GM12878 (cell line): ENCODE results near the gene MPPED1. TPM values are rescaled to one million over a fixed set of nuclear protein-coding genes. Genes with fewer than 3 reads are reported as not detected.

Experiments
- ATAC-seq: fragments of 200-7000 bp; cut with Tn5 transposase; 3 replicates; pipeline ENCODE4 v1.9.1; 2020; ENCODE audit warnings: mild to moderate bottlenecking, moderate library complexity
- BruUV-seq: library from RNA; stranded (reverse); fragments of 400-500 nt; replicated peaks from 2 replicates; lab custom pipeline; 2021; lab: Mats Ljungman, UMichigan
- CTCF ChIA-PET: fragments of 300-600 bp; sonication (Branson Sonifier 250); formaldehyde crosslinking; extraction: SDS; loops from one replicate; lab custom pipeline; 2021; ENCODE audit warnings: inconsistent platforms; lab: Yijun Ruan, JAX
- POLR2A ChIA-PET: fragments of 350-600 bp; formaldehyde crosslinking; extraction: SDS; loops from one replicate; lab custom pipeline; 2021; ENCODE audit warnings: inconsistent platforms; lab: Charles Lee
- RAD21 ChIA-PET: fragments of 300-600 bp; sonication (Branson Sonifier 250); formaldehyde crosslinking; loops from one replicate; lab custom pipeline; 2023; ENCODE audit warnings: antibody characterized with exemption; ENCODE audit not compliant: unreplicated experiment; lab: Charles Lee
- SMC1A ChIA-PET: fragments of 300-600 bp; sonication (Branson Sonifier 250); formaldehyde crosslinking; loops from one replicate; lab custom pipeline; 2023; ENCODE audit not compliant: unreplicated experiment, uncharacterized antibody; lab: Charles Lee
- DNase-seq: peaks from one replicate; pipeline ENCODE4 v3.0.0-alpha.2; 2011; ENCODE audit warnings: low read depth, low spot score
- FAIRE-seq: peaks from 3 replicates; lab custom pipeline; 2011; peaks lifted over from hg19 to GRCh38; lab: Jason Lieb, UNC
- H2AFZ ChIP-seq: 2 replicates; pipeline ENCODE4 v1.6.0; 2011; ENCODE audit warnings: low read depth, low read length, control low read depth; ENCODE audit not compliant: control insufficient read depth
- H3K27ac ChIP-seq: 2 replicates; pipeline ENCODE4 v1.5.1; 2011; ENCODE audit warnings: control low read depth; ENCODE audit not compliant: control insufficient read depth, insufficient read depth
- H3K27me3 ChIP-seq, 2 experiments: replicated peaks in 1 of 2; 2 replicates each; pipeline versions ENCODE4 v1.6.0 to v1.6.1; 2011; ENCODE audit warnings: low read length in 1 of 2; ENCODE audit not compliant: control insufficient read depth in 2 of 2, insufficient read depth in 2 of 2
- H3K36me3 ChIP-seq, 2 experiments: 2 replicates each; pipeline ENCODE4 v1.5.1; 2011; ENCODE audit warnings: low read length in 1 of 2; ENCODE audit not compliant: control insufficient read depth in 2 of 2, insufficient read depth in 2 of 2
- H3K4me1 ChIP-seq: 2 replicates; pipeline ENCODE4 v1.6.1; 2011; ENCODE audit warnings: mild to moderate bottlenecking, low read length, moderate library complexity, mixed read lengths; ENCODE audit not compliant: control insufficient read depth, insufficient read depth
- H3K4me2 ChIP-seq: 2 replicates; pipeline ENCODE4 v1.6.0; 2011; ENCODE audit warnings: control low read depth; ENCODE audit not compliant: control insufficient read depth, insufficient read depth
- H3K4me3 ChIP-seq: fragments of 200-600 bp; sonication (generic); 2 replicates; pipeline ENCODE4 v1.5.1; 2016
- H3K79me2 ChIP-seq: 2 replicates; pipeline ENCODE4 v1.6.0; 2011; ENCODE audit warnings: low read length; ENCODE audit not compliant: control insufficient read depth, insufficient read depth
- H3K9ac ChIP-seq: 2 replicates; pipeline ENCODE4 v1.8.0; 2011; ENCODE audit warnings: low read length, control low read depth, mixed read lengths; ENCODE audit not compliant: control insufficient read depth, insufficient read depth
- H3K9me3 ChIP-seq: replicated peaks from 3 replicates; pipeline ENCODE4 v1.5.1; 2011; ENCODE audit warnings: mild to moderate bottlenecking, low read length; ENCODE audit not compliant: control insufficient read depth, insufficient read depth
- H4K20me1 ChIP-seq: 2 replicates; pipeline ENCODE4 v1.6.0; 2011; ENCODE audit not compliant: control insufficient read depth, insufficient read depth
- CHD1 ChIP-seq: IDR thresholded peaks from 2 replicates; pipeline ENCODE4 v1.6.1; 2012; ENCODE audit warnings: low read depth, low read length, improper control_type of control experiment
- CHD2 ChIP-seq: IDR thresholded peaks from 2 replicates; pipeline ENCODE4 v1.6.1; 2011; ENCODE audit warnings: low read depth, low read length, improper control_type of control experiment, borderline replicate concordance
- CHD4 ChIP-seq: fragments of 200-600 bp; sonication (generic); IDR thresholded peaks from 2 replicates; pipeline ENCODE4 v1.6.1; 2016; ENCODE audit warnings: mild to moderate bottlenecking
- E2F4 ChIP-seq: IDR thresholded peaks from 2 replicates; pipeline ENCODE4 v1.6.1; 2012; ENCODE audit warnings: low read depth, low read length, improper control_type of control experiment
- GABPA ChIP-seq: IDR thresholded peaks from 2 replicates; pipeline ENCODE4 v1.6.1; 2014; ENCODE audit warnings: antibody characterized with exemption, low read depth, mild to moderate bottlenecking, inconsistent platforms
- HDGF ChIP-seq: fragments of 450-650 bp; IDR thresholded peaks from 2 replicates; pipeline ENCODE4 v1.6.1; 2016; ENCODE audit warnings: antibody characterized with exemption
- JUND ChIP-seq: IDR thresholded peaks from 2 replicates; pipeline ENCODE4 v1.6.1; 2012; ENCODE audit warnings: low read depth, mild to moderate bottlenecking, low read length, improper control_type of control experiment, moderate library complexity
- REST ChIP-seq: IDR thresholded peaks from 2 replicates; pipeline ENCODE4 v1.6.1; 2012; ENCODE audit warnings: mild to moderate bottlenecking, low read depth, low read length
- SIN3A ChIP-seq: IDR thresholded peaks from 2 replicates; pipeline ENCODE4 v1.6.1; 2012; ENCODE audit warnings: low read depth, low read length, improper control_type of control experiment
- YY1 ChIP-seq: IDR thresholded peaks from 2 replicates; pipeline ENCODE4 v1.6.1; 2011; ENCODE audit warnings: low read depth, mild to moderate bottlenecking, low read length
- WGBS: methylation state at CpG from one replicate; pipeline ENCODE4 v1.1.6; 2016; ENCODE audit warnings: low lambda C conversion rate; ENCODE audit not compliant: insufficient replicate concordance, insufficient coverage; ENCODE audit errors: missing lambda C conversion rate; 5-methylcytosine and 5-hydroxymethylcytosine counted together
- in situ Hi-C: fragments of 300-500 bp; cut with MboI; formaldehyde crosslinking; loops from 9 replicates; pipeline ENCODE4 v1.14.3; 2018; ENCODE audit warnings: mixed read lengths
- intact Hi-C: fragments of 100-400 bp; cut with micrococcal nuclease; formaldehyde crosslinking; loops from one replicate; pipeline ENCODE4 v1.14.2; 2022; ENCODE audit not compliant: unreplicated experiment
- polyA plus RNA-seq, 11 experiments: library from polyadenylated mRNA; depleted of rRNA in 4 of 11; unstranded in 6 of 11; stranded (reverse) in 5 of 11; fragments of >200 nt; fragmentation: Nextera tagmentation in 4 of 11; fragmentation: Illumina TruSeq in 1 of 11; extraction: Ambion mirVana in 4 of 11; extraction: Trizol in 1 of 11; gene quantifications; 1 replicate in 1 of 11; 2 replicates in 10 of 11; pipeline versions ENCODE4 v1.2.1 to v1.2.3, GENCODE V29; 2011 to 2016; ENCODE audit warnings: inconsistent platforms in 2 of 11, missing spikeins in 2 of 11, low read depth in 1 of 11
- total RNA-seq, 4 experiments: library from RNA; depleted of rRNA in 3 of 4; stranded (reverse); fragments of >200 nt in 3 of 4; fragmentation: Illumina TruSeq in 1 of 4; extraction: Trizol in 1 of 4; gene quantifications; 2 replicates each; pipeline versions ENCODE4 v1.2.1 to v1.2.3, GENCODE V29; 2013 to 2021
- TF ChIP-seq, protein P1 (sequence below): fragments of 450-650 bp; formaldehyde crosslinking; IDR thresholded peaks from 2 replicates; pipeline ENCODE4 v1.4.0; 2022; ENCODE audit warnings: mild to moderate bottlenecking, moderate library complexity
- TF ChIP-seq, protein P2 (sequence below): IDR thresholded peaks from 2 replicates; pipeline ENCODE4 v1.6.1; 2012; ENCODE audit warnings: improper control_type of control experiment, low read depth, low read length; ENCODE audit not compliant: insufficient replicate concordance

Gene MPPED1
- total and polyA plus RNA-seq, 10 of the 15 experiments (the other 5 are each of a cell fraction or from before 2014, with no cell fraction given): 0.11 TPM; not detected in 9

DNA sequence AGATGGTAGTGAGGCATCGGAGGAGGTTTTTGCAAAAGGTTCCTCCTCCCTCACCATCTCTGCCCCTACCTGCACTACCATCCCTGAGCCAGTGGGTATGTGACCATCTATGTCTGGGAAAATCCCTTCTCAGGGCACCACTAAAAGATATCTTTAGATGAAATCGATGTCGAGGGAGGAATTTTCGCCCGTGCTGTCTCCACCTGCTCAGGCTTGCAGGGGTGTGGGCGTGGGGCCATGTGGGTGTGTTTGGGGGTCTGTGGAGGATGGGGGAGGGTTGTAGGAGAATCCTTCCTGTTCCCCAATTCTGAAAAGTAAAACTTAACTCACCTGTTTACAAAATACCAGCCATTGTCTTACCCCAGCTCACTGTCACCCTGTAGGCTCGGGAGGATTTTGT, 12.4 kb downstream of the MPPED1 start:
- in situ Hi-C loops: no loop called here
- Histone ChIP-seq H3K4me2 (no peak overlapping the region), H2AFZ (no peak overlapping the region), H4K20me1 (no peaks in the 10 kb centered on the region), H3K9me3 (no peaks in the 10 kb centered on the region), H3K4me1 (no peaks in the 10 kb centered on the region), H3K27ac (no peak overlapping the region), H3K9ac (no peak overlapping the region), H3K79me2 (no peaks in the 10 kb centered on the region), H3K4me3 (no peak overlapping the region), H3K36me3 (no peaks in the 10 kb centered on the region), H3K27me3 (no peaks in the 10 kb centered on the region; a peak in 3 of 4 replicates)
- intact Hi-C loops: no loop called here
- ChIA-PET POLR2A (no interaction called here), CTCF (no interaction called here), RAD21 (no interaction called here), SMC1A (no interaction called here)
- no peak for DNase-seq
- no peak for ATAC-seq
- no peak for FAIRE-seq
- WGBS: 33% methylated on average over 7 of the region's 7 CpGs
- no TSS peak for BruUV-seq
- TF ChIP-seq CHD4 (no peak), HDGF (no peak), REST (no peak), CHD1 (no peak), YY1 (no peak), CHD2 (no peak), E2F4 (no peak), JUND (no peak), GABPA (no peak), SIN3A (no peak)
- TF ChIP-seq, protein P1, sequence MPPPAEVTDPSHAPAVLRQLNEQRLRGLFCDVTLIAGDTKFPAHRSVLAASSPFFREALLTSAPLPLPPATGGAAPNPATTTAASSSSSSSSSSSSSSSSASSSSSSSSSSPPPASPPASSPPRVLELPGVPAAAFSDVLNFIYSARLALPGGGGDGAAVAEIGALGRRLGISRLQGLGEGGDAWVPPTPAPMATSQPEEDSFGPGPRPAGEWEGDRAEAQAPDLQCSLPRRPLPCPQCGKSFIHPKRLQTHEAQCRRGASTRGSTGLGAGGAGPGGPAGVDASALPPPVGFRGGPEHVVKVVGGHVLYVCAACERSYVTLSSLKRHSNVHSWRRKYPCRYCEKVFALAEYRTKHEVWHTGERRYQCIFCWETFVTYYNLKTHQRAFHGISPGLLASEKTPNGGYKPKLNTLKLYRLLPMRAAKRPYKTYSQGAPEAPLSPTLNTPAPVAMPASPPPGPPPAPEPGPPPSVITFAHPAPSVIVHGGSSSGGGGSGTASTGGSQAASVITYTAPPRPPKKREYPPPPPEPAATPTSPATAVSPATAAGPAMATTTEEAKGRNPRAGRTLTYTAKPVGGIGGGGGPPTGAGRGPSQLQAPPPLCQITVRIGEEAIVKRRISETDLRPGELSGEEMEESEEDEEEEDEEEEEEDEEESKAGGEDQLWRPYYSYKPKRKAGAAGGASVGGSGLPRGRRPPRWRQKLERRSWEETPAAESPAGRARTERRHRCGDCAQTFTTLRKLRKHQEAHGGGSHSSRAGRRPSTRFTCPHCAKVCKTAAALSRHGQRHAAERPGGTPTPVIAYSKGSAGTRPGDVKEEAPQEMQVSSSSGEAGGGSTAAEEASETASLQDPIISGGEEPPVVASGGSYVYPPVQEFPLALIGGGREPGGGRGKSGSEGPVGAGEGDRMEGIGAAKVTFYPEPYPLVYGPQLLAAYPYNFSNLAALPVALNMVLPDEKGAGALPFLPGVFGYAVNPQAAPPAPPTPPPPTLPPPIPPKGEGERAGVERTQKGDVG (CRISPR knock-in tag): no peak
- TF ChIP-seq, protein P2, sequence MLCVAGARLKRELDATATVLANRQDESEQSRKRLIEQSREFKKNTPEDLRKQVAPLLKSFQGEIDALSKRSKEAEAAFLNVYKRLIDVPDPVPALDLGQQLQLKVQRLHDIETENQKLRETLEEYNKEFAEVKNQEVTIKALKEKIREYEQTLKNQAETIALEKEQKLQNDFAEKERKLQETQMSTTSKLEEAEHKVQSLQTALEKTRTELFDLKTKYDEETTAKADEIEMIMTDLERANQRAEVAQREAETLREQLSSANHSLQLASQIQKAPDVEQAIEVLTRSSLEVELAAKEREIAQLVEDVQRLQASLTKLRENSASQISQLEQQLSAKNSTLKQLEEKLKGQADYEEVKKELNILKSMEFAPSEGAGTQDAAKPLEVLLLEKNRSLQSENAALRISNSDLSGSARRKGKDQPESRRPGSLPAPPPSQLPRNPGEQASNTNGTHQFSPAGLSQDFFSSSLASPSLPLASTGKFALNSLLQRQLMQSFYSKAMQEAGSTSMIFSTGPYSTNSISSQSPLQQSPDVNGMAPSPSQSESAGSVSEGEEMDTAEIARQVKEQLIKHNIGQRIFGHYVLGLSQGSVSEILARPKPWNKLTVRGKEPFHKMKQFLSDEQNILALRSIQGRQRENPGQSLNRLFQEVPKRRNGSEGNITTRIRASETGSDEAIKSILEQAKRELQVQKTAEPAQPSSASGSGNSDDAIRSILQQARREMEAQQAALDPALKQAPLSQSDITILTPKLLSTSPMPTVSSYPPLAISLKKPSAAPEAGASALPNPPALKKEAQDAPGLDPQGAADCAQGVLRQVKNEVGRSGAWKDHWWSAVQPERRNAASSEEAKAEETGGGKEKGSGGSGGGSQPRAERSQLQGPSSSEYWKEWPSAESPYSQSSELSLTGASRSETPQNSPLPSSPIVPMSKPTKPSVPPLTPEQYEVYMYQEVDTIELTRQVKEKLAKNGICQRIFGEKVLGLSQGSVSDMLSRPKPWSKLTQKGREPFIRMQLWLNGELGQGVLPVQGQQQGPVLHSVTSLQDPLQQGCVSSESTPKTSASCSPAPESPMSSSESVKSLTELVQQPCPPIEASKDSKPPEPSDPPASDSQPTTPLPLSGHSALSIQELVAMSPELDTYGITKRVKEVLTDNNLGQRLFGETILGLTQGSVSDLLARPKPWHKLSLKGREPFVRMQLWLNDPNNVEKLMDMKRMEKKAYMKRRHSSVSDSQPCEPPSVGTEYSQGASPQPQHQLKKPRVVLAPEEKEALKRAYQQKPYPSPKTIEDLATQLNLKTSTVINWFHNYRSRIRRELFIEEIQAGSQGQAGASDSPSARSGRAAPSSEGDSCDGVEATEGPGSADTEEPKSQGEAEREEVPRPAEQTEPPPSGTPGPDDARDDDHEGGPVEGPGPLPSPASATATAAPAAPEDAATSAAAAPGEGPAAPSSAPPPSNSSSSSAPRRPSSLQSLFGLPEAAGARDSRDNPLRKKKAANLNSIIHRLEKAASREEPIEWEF: no peak
